GM12878 (cell line): ENCODE results near the gene HIP1. TPM values are rescaled to one million over a fixed set of nuclear protein-coding genes. Genes with fewer than 3 reads are reported as not detected.

Experiments
- BRCA1 ChIP-seq: IDR thresholded peaks from 2 replicates; pipeline ENCODE4 v1.6.1; 2011; ENCODE audit warnings: low read depth, low read length, improper control_type of control experiment
- EP300 ChIP-seq, 2 experiments: fragments of 150-350 bp in 1 of 2; IDR thresholded peaks; 2 replicates each; pipeline ENCODE4 v1.6.1; 2011 to 2012; ENCODE audit warnings: low read depth in 2 of 2, low read length in 2 of 2, borderline replicate concordance in 1 of 2, improper control_type of control experiment in 1 of 2, inconsistent platforms in 1 of 2; ENCODE audit not compliant: control insufficient read depth in 1 of 2
- FOXM1 ChIP-seq: IDR thresholded peaks from 2 replicates; pipeline ENCODE4 v1.6.1; 2012; ENCODE audit warnings: low read depth, mild to moderate bottlenecking, inconsistent platforms, low read length, moderate library complexity
- IRF4 ChIP-seq: IDR thresholded peaks from 2 replicates; pipeline ENCODE4 v1.6.1; 2011; ENCODE audit warnings: low read depth, low read length
- MYC ChIP-seq: IDR thresholded peaks from 2 replicates; pipeline ENCODE4 v1.6.1; 2011; ENCODE audit warnings: mild to moderate bottlenecking, low read length, moderate library complexity, inconsistent platforms; ENCODE audit not compliant: insufficient read depth, insufficient replicate concordance, insufficient read length, severe bottlenecking
- NFIC ChIP-seq: IDR thresholded peaks from 2 replicates; pipeline ENCODE4 v1.6.1; 2012; ENCODE audit warnings: low read depth, mild to moderate bottlenecking, inconsistent platforms, low read length, moderate library complexity
- SMAD1 ChIP-seq: fragments of 450-650 bp; IDR thresholded peaks from 2 replicates; pipeline ENCODE4 v1.6.1; 2018; ENCODE audit warnings: mild to moderate bottlenecking, low read depth; ENCODE audit not compliant: partially characterized antibody
- STAT1 ChIP-seq: fragments of 450-650 bp; conservative IDR thresholded peaks from 2 replicates; pipeline ENCODE4 v1.6.1; 2014; ENCODE audit warnings: antibody characterized with exemption, mild to moderate bottlenecking
- SUPT20H ChIP-seq: IDR thresholded peaks from 2 replicates; pipeline ENCODE4 v1.6.1; 2011; ENCODE audit warnings: low read depth, mild to moderate bottlenecking, low read length, moderate library complexity, borderline replicate concordance; ENCODE audit not compliant: control insufficient read depth
- ZBTB40 ChIP-seq: fragments of 450-650 bp; IDR thresholded peaks from 2 replicates; pipeline ENCODE4 v1.6.1; 2016; ENCODE audit warnings: mild to moderate bottlenecking, moderate library complexity, borderline replicate concordance
- polyA plus RNA-seq, 11 experiments: library from polyadenylated mRNA; depleted of rRNA in 4 of 11; unstranded in 6 of 11; stranded (reverse) in 5 of 11; fragments of >200 nt; fragmentation: Nextera tagmentation in 4 of 11; fragmentation: Illumina TruSeq in 1 of 11; extraction: Ambion mirVana in 4 of 11; extraction: Trizol in 1 of 11; gene quantifications; 1 replicate in 1 of 11; 2 replicates in 10 of 11; pipeline versions ENCODE4 v1.2.1 to v1.2.3, GENCODE V29; 2011 to 2016; ENCODE audit warnings: inconsistent platforms in 2 of 11, missing spikeins in 2 of 11, low read depth in 1 of 11
- total RNA-seq, 4 experiments: library from RNA; depleted of rRNA in 3 of 4; stranded (reverse); fragments of >200 nt in 3 of 4; fragmentation: Illumina TruSeq in 1 of 4; extraction: Trizol in 1 of 4; gene quantifications; 2 replicates each; pipeline versions ENCODE4 v1.2.1 to v1.2.3, GENCODE V29; 2013 to 2021

Gene HIP1
- total and polyA plus RNA-seq, 10 of the 15 experiments (the other 5 are each of a cell fraction or from before 2014, with no cell fraction given), result 1.2 to 9.7 (median 3.2) TPM

- TF ChIP-seq IRF4, result no peak
- no peak for TF ChIP-seq NFIC
- TF ChIP-seq SUPT20H, result no peak
- TF ChIP-seq EP300 (IDR thresholded peaks at IDR 0.05; ENCODE audit: borderline replicate concordance in 1 of 2, control insufficient read depth in 1 of 2, low read depth in 2 of 2, low read length in 2 of 2), result no peak
- no peak for TF ChIP-seq ZBTB40
- no peak for TF ChIP-seq STAT1
- TF ChIP-seq FOXM1, result no peak
- no peak for TF ChIP-seq BRCA1
- TF ChIP-seq MYC, result no peak
- TF ChIP-seq SMAD1, result no peak
Observed at GRCh38 chr7:75623390-75624133, 115.2 kb downstream of the HIP1 start (continued).
